ENCODE data around the gene PARD3.
"Not testable (repeated sequence)": the region's sequence is repeated elsewhere in the genome, so short reads cannot be mapped to it uniquely, and the experiment has no call there.

The PARD3 gene

GRCh38 chr10:34756584-34756983 is 58.5 kb downstream of the PARD3 start:
- H3K27ac ChIP-seq: no peak overlapping the region
- no peak overlapping the region for H3K4me3 ChIP-seq (ENCODE audit: low read depth, low read length)
- H3K27me3 ChIP-seq (ENCODE audit: insufficient read depth, low read depth, severe bottlenecking): no peaks in the 10 kb centered on the region
- no peaks in the 10 kb centered on the region for H3K36me3 ChIP-seq
- no peak for TF ChIP-seq CTCF (IDR thresholded peaks at IDR 0.05; ENCODE audit: low read depth, low read length)
- DNase-seq: no peak
- H3K9me3 ChIP-seq (ENCODE audit: severe bottlenecking): no peaks in the 10 kb centered on the region

- Histone ChIP-seq H3K4me3 (ENCODE audit: low read depth, low read length) (no peak overlapping the region), H3K9me3 (ENCODE audit: severe bottlenecking) (no peaks in the 10 kb centered on the region), H3K27ac (no peak overlapping the region), H3K27me3 (ENCODE audit: insufficient read depth, low read depth, severe bottlenecking) (no peaks in the 10 kb centered on the region), H3K36me3 (no peaks in the 10 kb centered on the region)
- no peak for TF ChIP-seq CTCF (IDR thresholded peaks at IDR 0.05; ENCODE audit: low read depth, low read length)
- DNase-seq: no peak
Measured at GRCh38 chr10:34753014-34753757, 61.9 kb downstream of the PARD3 start.

- no peaks in the 10 kb centered on the region for H3K9me3 ChIP-seq (ENCODE audit: severe bottlenecking)
- H3K27ac ChIP-seq: no peak overlapping the region
- DNase-seq: no peak
- no peaks in the 10 kb centered on the region for H3K27me3 ChIP-seq (ENCODE audit: insufficient read depth, low read depth, severe bottlenecking)
- TF ChIP-seq CTCF (IDR thresholded peaks at IDR 0.05; ENCODE audit: low read depth, low read length): no peak
- no peak overlapping the region for H3K4me3 ChIP-seq (ENCODE audit: low read depth, low read length)
- no peaks in the 10 kb centered on the region for H3K36me3 ChIP-seq
Measured at GRCh38 chr10:34751272-34751671, 63.8 kb downstream of the PARD3 start.

GRCh38 chr10:34750795-34751194 is 64.3 kb downstream of the PARD3 start:
- not testable (repeated sequence) for H3K36me3 ChIP-seq; H3K27me3 ChIP-seq (ENCODE audit: insufficient read depth, low read depth, severe bottlenecking); H3K9me3 ChIP-seq (ENCODE audit: severe bottlenecking); H3K4me3 ChIP-seq (ENCODE audit: low read depth, low read length)
- H3K27ac ChIP-seq: 0 out of 2 replicates have a peak overlapping the region, but pooled peaks have one; percentile 22
- DNase-seq: peak; percentile 15

GRCh38 chr10:34748767-34749166 is 66.3 kb downstream of the PARD3 start:
- DNase-seq: no peak
- Histone ChIP-seq H3K27ac (no peak overlapping the region), H3K27me3 (ENCODE audit: insufficient read depth, low read depth, severe bottlenecking) (no peaks in the 10 kb centered on the region), H3K36me3 (no peaks in the 10 kb centered on the region), H3K4me3 (ENCODE audit: low read depth, low read length) (no peak overlapping the region), H3K9me3 (ENCODE audit: severe bottlenecking) (no peaks in the 10 kb centered on the region)
- no peak for TF ChIP-seq CTCF (IDR thresholded peaks at IDR 0.05; ENCODE audit: low read depth, low read length)

GRCh38 chr10:34748357-34748756 is 66.7 kb downstream of the PARD3 start:
- Histone ChIP-seq H3K27me3 (ENCODE audit: insufficient read depth, low read depth, severe bottlenecking) (no peaks in the 10 kb centered on the region), H3K36me3 (no peaks in the 10 kb centered on the region), H3K4me3 (ENCODE audit: low read depth, low read length) (no peak overlapping the region), H3K27ac (no peak overlapping the region), H3K9me3 (ENCODE audit: severe bottlenecking) (no peaks in the 10 kb centered on the region)
- DNase-seq: no peak
- no peak for TF ChIP-seq CTCF (IDR thresholded peaks at IDR 0.05; ENCODE audit: low read depth, low read length)

Measured in WERI-Rb-1 (cell line).